ENCODE data around the gene CENPP.

Gene CENPP

GRCh38 chr9:92295240-92295790 lies 30.4 kb upstream of the CENPP start:
- no peaks in the 10 kb centered on the region for H3K27me3 ChIP-seq (ENCODE audit: control insufficient read depth, insufficient read depth, low read length)
- H3K27ac ChIP-seq (ENCODE audit: low read depth, low read length), result no peak overlapping the region
- no peak overlapping the region for H3K9ac ChIP-seq (ENCODE audit: low read length)
- H3K36me3 ChIP-seq (ENCODE audit: control insufficient read depth, insufficient read depth, low read length), result peaks cover 2% of the 10 kb centered on the region
- H3K4me1 ChIP-seq (ENCODE audit: control insufficient read depth, insufficient read depth, low read length), result peaks cover 15% of the 10 kb centered on the region
- no peak overlapping the region for H3K4me3 ChIP-seq (ENCODE audit: low read length)

GRCh38 chr9:92295827-92296258 lies 29.9 kb upstream of the CENPP start:
- Histone ChIP-seq H3K27me3 (ENCODE audit: control insufficient read depth, insufficient read depth, low read length) (no peaks in the 10 kb centered on the region), H3K27ac (ENCODE audit: low read depth, low read length) (no peak overlapping the region), H3K9ac (ENCODE audit: low read length) (no peak overlapping the region), H3K4me1 (ENCODE audit: control insufficient read depth, insufficient read depth, low read length) (peaks cover 15% of the 10 kb centered on the region), H3K36me3 (ENCODE audit: control insufficient read depth, insufficient read depth, low read length) (peaks cover 3% of the 10 kb centered on the region), H3K4me3 (ENCODE audit: low read length) (no peak overlapping the region)

GRCh38 chr9:92297611-92298010 lies 28.1 kb upstream of the CENPP start:
- H3K9ac ChIP-seq (ENCODE audit: low read length), result no peak overlapping the region
- H3K27ac ChIP-seq (ENCODE audit: low read depth, low read length), result no peak overlapping the region
- no peaks in the 10 kb centered on the region for H3K27me3 ChIP-seq (ENCODE audit: control insufficient read depth, insufficient read depth, low read length)
- H3K36me3 ChIP-seq (ENCODE audit: control insufficient read depth, insufficient read depth, low read length), result peaks cover 9% of the 10 kb centered on the region
- H3K4me3 ChIP-seq (ENCODE audit: low read length), result no peak overlapping the region
- H3K4me1 ChIP-seq (ENCODE audit: control insufficient read depth, insufficient read depth, low read length), result peaks cover 12% of the 10 kb centered on the region

GRCh38 chr9:92298036-92298435 lies 27.7 kb upstream of the CENPP start:
- no peak overlapping the region for H3K4me3 ChIP-seq (ENCODE audit: low read length)
- no peaks in the 10 kb centered on the region for H3K27me3 ChIP-seq (ENCODE audit: control insufficient read depth, insufficient read depth, low read length)
- H3K9ac ChIP-seq (ENCODE audit: low read length), result no peak overlapping the region
- H3K4me1 ChIP-seq (ENCODE audit: control insufficient read depth, insufficient read depth, low read length), result peaks cover 8% of the 10 kb centered on the region
- no peak overlapping the region for H3K27ac ChIP-seq (ENCODE audit: low read depth, low read length)
- H3K36me3 ChIP-seq (ENCODE audit: control insufficient read depth, insufficient read depth, low read length), result peaks cover 12% of the 10 kb centered on the region

- Histone ChIP-seq H3K9ac (ENCODE audit: low read length) (no peak overlapping the region), H3K4me3 (ENCODE audit: low read length) (no peak overlapping the region), H3K4me1 (ENCODE audit: control insufficient read depth, insufficient read depth, low read length) (peaks cover 6% of the 10 kb centered on the region), H3K27ac (ENCODE audit: low read depth, low read length) (no peak overlapping the region), H3K36me3 (ENCODE audit: control insufficient read depth, insufficient read depth, low read length) (peaks cover 12% of the 10 kb centered on the region), H3K27me3 (ENCODE audit: control insufficient read depth, insufficient read depth, low read length) (no peaks in the 10 kb centered on the region)
Observed at GRCh38 chr9:92299116-92299515, 26.6 kb upstream of the CENPP start.

- H3K9ac ChIP-seq (ENCODE audit: low read length), result no peak overlapping the region
- peaks cover 15% of the 10 kb centered on the region for H3K36me3 ChIP-seq (ENCODE audit: control insufficient read depth, insufficient read depth, low read length)
- no peaks in the 10 kb centered on the region for H3K27me3 ChIP-seq (ENCODE audit: control insufficient read depth, insufficient read depth, low read length)
- no peaks in the 10 kb centered on the region for H3K4me1 ChIP-seq (ENCODE audit: control insufficient read depth, insufficient read depth, low read length)
- H3K27ac ChIP-seq (ENCODE audit: low read depth, low read length), result no peak overlapping the region
- no peak overlapping the region for H3K4me3 ChIP-seq (ENCODE audit: low read length)
Observed at GRCh38 chr9:92300936-92301335, 24.8 kb upstream of the CENPP start.

GRCh38 chr9:92308893-92309292 lies 16.9 kb upstream of the CENPP start:
- peaks cover 41% of the 10 kb centered on the region for H3K36me3 ChIP-seq (ENCODE audit: control insufficient read depth, insufficient read depth, low read length)
- no peak overlapping the region for H3K27ac ChIP-seq (ENCODE audit: low read depth, low read length)
- no peak overlapping the region for H3K4me3 ChIP-seq (ENCODE audit: low read length)
- H3K9ac ChIP-seq (ENCODE audit: low read length), result no peak overlapping the region
- no peaks in the 10 kb centered on the region for H3K27me3 ChIP-seq (ENCODE audit: control insufficient read depth, insufficient read depth, low read length)
- H3K4me1 ChIP-seq (ENCODE audit: control insufficient read depth, insufficient read depth, low read length), result no peaks in the 10 kb centered on the region

- H3K4me1 ChIP-seq (ENCODE audit: control insufficient read depth, insufficient read depth, low read length), result no peaks in the 10 kb centered on the region
- no peak overlapping the region for H3K27ac ChIP-seq (ENCODE audit: low read depth, low read length)
- no peak overlapping the region for H3K9ac ChIP-seq (ENCODE audit: low read length)
- no peak overlapping the region for H3K4me3 ChIP-seq (ENCODE audit: low read length)
- peaks cover 38% of the 10 kb centered on the region for H3K36me3 ChIP-seq (ENCODE audit: control insufficient read depth, insufficient read depth, low read length)
- H3K27me3 ChIP-seq (ENCODE audit: control insufficient read depth, insufficient read depth, low read length), result no peaks in the 10 kb centered on the region
Observed at GRCh38 chr9:92310562-92310961, 15.2 kb upstream of the CENPP start.

GRCh38 chr9:92312887-92313623 lies 12.7 kb upstream of the CENPP start:
- Histone ChIP-seq H3K27ac (ENCODE audit: low read depth, low read length) (no peak overlapping the region), H3K27me3 (ENCODE audit: control insufficient read depth, insufficient read depth, low read length) (no peaks in the 10 kb centered on the region), H3K9ac (ENCODE audit: low read length) (no peak overlapping the region), H3K4me1 (ENCODE audit: control insufficient read depth, insufficient read depth, low read length) (no peaks in the 10 kb centered on the region), H3K36me3 (ENCODE audit: control insufficient read depth, insufficient read depth, low read length) (peaks cover 41% of the 10 kb centered on the region), H3K4me3 (ENCODE audit: low read length) (no peak overlapping the region)

GRCh38 chr9:92313624-92314012 lies 12.1 kb upstream of the CENPP start:
- H3K4me3 ChIP-seq (ENCODE audit: low read length), result no peak overlapping the region
- no peak overlapping the region for H3K27ac ChIP-seq (ENCODE audit: low read depth, low read length)
- no peak overlapping the region for H3K9ac ChIP-seq (ENCODE audit: low read length)
- H3K4me1 ChIP-seq (ENCODE audit: control insufficient read depth, insufficient read depth, low read length), result no peaks in the 10 kb centered on the region
- H3K27me3 ChIP-seq (ENCODE audit: control insufficient read depth, insufficient read depth, low read length), result no peaks in the 10 kb centered on the region
- H3K36me3 ChIP-seq (ENCODE audit: control insufficient read depth, insufficient read depth, low read length), result peaks cover 36% of the 10 kb centered on the region

GRCh38 chr9:92315456-92315855 lies 10.3 kb upstream of the CENPP start:
- no peaks in the 10 kb centered on the region for H3K27me3 ChIP-seq (ENCODE audit: control insufficient read depth, insufficient read depth, low read length)
- no peak overlapping the region for H3K27ac ChIP-seq (ENCODE audit: low read depth, low read length)
- H3K4me3 ChIP-seq (ENCODE audit: low read length), result no peak overlapping the region
- no peak overlapping the region for H3K9ac ChIP-seq (ENCODE audit: low read length)
- H3K36me3 ChIP-seq (ENCODE audit: control insufficient read depth, insufficient read depth, low read length), result peaks cover 29% of the 10 kb centered on the region
- no peaks in the 10 kb centered on the region for H3K4me1 ChIP-seq (ENCODE audit: control insufficient read depth, insufficient read depth, low read length)

GRCh38 chr9:92324431-92324830 lies 1.3 kb upstream of the CENPP start:
- H3K4me3 ChIP-seq (ENCODE audit: low read length), result peak overlapping the region; percentile 79
- peaks cover 12% of the 10 kb centered on the region for H3K4me1 ChIP-seq (ENCODE audit: control insufficient read depth, insufficient read depth, low read length)
- H3K27ac ChIP-seq (ENCODE audit: low read depth, low read length), result peak overlapping the region; percentile 100
- H3K9ac ChIP-seq (ENCODE audit: low read length), result no peak overlapping the region
- H3K36me3 ChIP-seq (ENCODE audit: control insufficient read depth, insufficient read depth, low read length), result peaks cover 15% of the 10 kb centered on the region
- H3K27me3 ChIP-seq (ENCODE audit: control insufficient read depth, insufficient read depth, low read length), result no peaks in the 10 kb centered on the region

- H3K9ac ChIP-seq (ENCODE audit: low read length), result peak overlapping the region; percentile 25
- H3K27me3 ChIP-seq (ENCODE audit: control insufficient read depth, insufficient read depth, low read length), result no peaks in the 10 kb centered on the region
- H3K27ac ChIP-seq (ENCODE audit: low read depth, low read length), result peak overlapping the region; percentile 100
- H3K36me3 ChIP-seq (ENCODE audit: control insufficient read depth, insufficient read depth, low read length), result peaks cover 13% of the 10 kb centered on the region
- H3K4me1 ChIP-seq (ENCODE audit: control insufficient read depth, insufficient read depth, low read length), result peaks cover 12% of the 10 kb centered on the region
- peak overlapping the region; percentile 79 for H3K4me3 ChIP-seq (ENCODE audit: low read length)
Observed at GRCh38 chr9:92324889-92325268, 874 bp upstream of the CENPP start.

Measured in rectal smooth muscle tissue (tissue), 1 donor.